GM12878 (cell line): Measurements from ENCODE around the gene HERPUD1. TPM values are rescaled to one million over a fixed set of nuclear protein-coding genes. Genes with fewer than 3 reads are reported as not detected.

Experiments used
- BRCA1 ChIP-seq: IDR thresholded peaks from 2 replicates; pipeline ENCODE4 v1.6.1; 2011; ENCODE audit warnings: low read depth, low read length, improper control_type of control experiment
- CHD4 ChIP-seq: fragments of 200-600 bp; sonication (generic); IDR thresholded peaks from 2 replicates; pipeline ENCODE4 v1.6.1; 2016; ENCODE audit warnings: mild to moderate bottlenecking
- CREB1 ChIP-seq: IDR thresholded peaks from 2 replicates; pipeline ENCODE4 v1.6.1; 2012; ENCODE audit warnings: low read depth, mild to moderate bottlenecking, inconsistent platforms
- JUND ChIP-seq: IDR thresholded peaks from 2 replicates; pipeline ENCODE4 v1.6.1; 2012; ENCODE audit warnings: low read depth, mild to moderate bottlenecking, low read length, improper control_type of control experiment, moderate library complexity
- NFXL1 ChIP-seq: fragments of 450-650 bp; IDR thresholded peaks from 2 replicates; pipeline ENCODE4 v1.6.1; 2017; ENCODE audit warnings: antibody characterized with exemption, mild to moderate bottlenecking, borderline replicate concordance
- NR2C2 ChIP-seq: IDR thresholded peaks from 2 replicates; pipeline ENCODE4 v1.6.1; 2011; ENCODE audit warnings: borderline replicate concordance, low read depth; ENCODE audit not compliant: control insufficient read depth, insufficient read length
- PML ChIP-seq: IDR thresholded peaks from 2 replicates; pipeline ENCODE4 v1.6.1; 2012; ENCODE audit warnings: low read length, inconsistent platforms
- POLR2AphosphoS5 ChIP-seq: IDR thresholded peaks from 2 replicates; pipeline ENCODE4 v1.6.1; 2011; ENCODE audit warnings: mild to moderate bottlenecking, low read length, inconsistent platforms
- RUNX3 ChIP-seq: IDR thresholded peaks from 2 replicates; pipeline ENCODE4 v1.6.1; 2012; ENCODE audit warnings: low read length, inconsistent platforms
- SMAD5 ChIP-seq: IDR thresholded peaks from 2 replicates; pipeline ENCODE4 v1.6.1; 2016; ENCODE audit warnings: antibody characterized with exemption, low read depth
- SPI1 ChIP-seq: IDR thresholded peaks from 2 replicates; pipeline ENCODE4 v1.6.1; 2011; ENCODE audit warnings: low read depth, mild to moderate bottlenecking, low read length, moderate library complexity, borderline replicate concordance; ENCODE audit not compliant: insufficient read depth
- TARDBP ChIP-seq: IDR thresholded peaks from 2 replicates; pipeline ENCODE4 v1.6.1; 2016; ENCODE audit warnings: borderline replicate concordance
- TCF7 ChIP-seq: IDR thresholded peaks from 2 replicates; pipeline ENCODE4 v1.6.1; 2014; ENCODE audit warnings: antibody characterized with exemption, borderline replicate concordance
- USF2 ChIP-seq: IDR thresholded peaks from 2 replicates; pipeline ENCODE4 v1.6.1; 2011; ENCODE audit warnings: low read depth, low read length, improper control_type of control experiment, borderline replicate concordance
- ZBED1 ChIP-seq: IDR thresholded peaks from 2 replicates; pipeline ENCODE4 v1.6.1; 2016; ENCODE audit warnings: borderline replicate concordance
- ZBTB33 ChIP-seq: fragments of 450-650 bp; IDR thresholded peaks from 2 replicates; pipeline ENCODE4 v1.6.1; 2017; ENCODE audit warnings: mild to moderate bottlenecking
- ZNF24 ChIP-seq: fragments of 450-650 bp; IDR thresholded peaks from 2 replicates; pipeline ENCODE4 v1.6.1; 2017; ENCODE audit warnings: antibody characterized with exemption, mild to moderate bottlenecking
- ZZZ3 ChIP-seq: IDR thresholded peaks from 2 replicates; pipeline ENCODE4 v1.6.1; 2011; ENCODE audit warnings: low read depth; ENCODE audit not compliant: control insufficient read depth, insufficient read length
- polyA plus RNA-seq, 11 experiments: library from polyadenylated mRNA; depleted of rRNA in 4 of 11; unstranded in 6 of 11; stranded (reverse) in 5 of 11; fragments of >200 nt; fragmentation: Nextera tagmentation in 4 of 11; fragmentation: Illumina TruSeq in 1 of 11; extraction: Ambion mirVana in 4 of 11; extraction: Trizol in 1 of 11; gene quantifications; 1 replicate in 1 of 11; 2 replicates in 10 of 11; pipeline versions ENCODE4 v1.2.1 to v1.2.3, GENCODE V29; 2011 to 2016; ENCODE audit warnings: inconsistent platforms in 2 of 11, missing spikeins in 2 of 11, low read depth in 1 of 11
- total RNA-seq, 4 experiments: library from RNA; depleted of rRNA in 3 of 4; stranded (reverse); fragments of >200 nt in 3 of 4; fragmentation: Illumina TruSeq in 1 of 4; extraction: Trizol in 1 of 4; gene quantifications; 2 replicates each; pipeline versions ENCODE4 v1.2.1 to v1.2.3, GENCODE V29; 2013 to 2021
- TF ChIP-seq, protein P1 (sequence below): fragments of 450-650 bp; IDR thresholded peaks from 2 replicates; pipeline ENCODE4 v1.6.1; 2017; ENCODE audit warnings: mild to moderate bottlenecking, low read depth, inconsistent platforms; ENCODE audit not compliant: poor library complexity, severe bottlenecking
- TF ChIP-seq, protein P2 (sequence below): fragments of 450-650 bp; formaldehyde crosslinking; IDR thresholded peaks from 2 replicates; pipeline ENCODE4 v1.5.0; 2022; ENCODE audit warnings: mild to moderate bottlenecking, missing genetic modification characterization
- TF ChIP-seq, protein P3 (sequence below): IDR thresholded peaks from 2 replicates; pipeline ENCODE4 v1.6.1; 2012; ENCODE audit warnings: low read length, inconsistent platforms

Gene HERPUD1
- total and polyA plus RNA-seq, 10 of the 15 experiments (the other 5 are each of a cell fraction or from before 2014, with no cell fraction given): 32.6 to 212 (median 122) TPM

DNA sequence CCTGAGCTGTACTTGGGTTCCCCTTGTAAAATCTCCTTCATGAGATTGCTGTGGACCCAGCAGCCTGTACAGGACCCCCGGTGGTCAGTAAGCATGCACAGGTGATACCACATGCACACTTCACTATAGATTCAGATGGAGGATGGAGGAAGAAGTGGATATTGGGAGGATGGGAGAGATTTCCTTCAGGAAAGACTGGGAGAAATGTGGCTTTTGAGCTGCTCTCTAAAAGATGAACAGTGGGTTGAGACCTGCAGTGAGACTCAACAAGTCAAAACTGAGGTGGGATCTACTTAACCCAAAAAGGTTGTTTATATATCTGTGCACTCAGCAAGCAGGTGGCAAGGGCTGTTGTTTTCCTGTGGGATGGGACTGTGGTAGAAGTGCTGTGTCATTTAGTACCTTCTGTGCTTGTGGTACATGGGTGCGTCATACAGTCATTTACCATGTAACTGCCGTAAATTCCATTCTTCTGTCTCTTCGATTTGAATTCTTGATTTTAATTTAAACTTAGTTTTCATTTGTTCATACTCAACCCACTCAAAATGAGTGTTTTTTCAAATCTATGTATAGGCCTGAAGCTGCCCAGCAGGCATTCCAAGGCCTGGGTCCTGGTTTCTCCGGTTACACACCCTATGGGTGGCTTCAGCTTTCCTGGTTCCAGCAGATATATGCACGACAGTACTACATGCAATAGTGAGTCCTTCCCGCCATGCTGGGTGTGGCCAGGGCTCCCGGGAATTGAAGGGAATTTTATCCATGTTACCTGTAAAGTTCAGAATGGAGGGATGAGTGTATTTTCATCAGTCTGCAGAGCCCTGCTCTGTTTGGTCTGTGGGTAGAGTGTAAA is 6.9 kb downstream of the HERPUD1 start (continued):
- TF ChIP-seq NFXL1 (no peak), SMAD5 (0 out of 2 replicates have a peak, but pooled peaks have one; percentile 21), ZBTB33 (no peak), ZNF24 (no peak), NR2C2 (no peak), JUND (no peak), TCF7 (no peak), PML (no peak), USF2 (no peak), TARDBP (no peak), CHD4 (no peak), POLR2AphosphoS5 (peak; percentile 91), RUNX3 (peak; percentile 75; the same call in 1 of the 2 replicates), BRCA1 (no peak), SPI1 (no peak), ZZZ3 (no peak), CREB1 (0 out of 2 replicates have a peak, but pooled peaks have one; percentile 53), ZBED1 (no peak)
- TF ChIP-seq, protein P1, sequence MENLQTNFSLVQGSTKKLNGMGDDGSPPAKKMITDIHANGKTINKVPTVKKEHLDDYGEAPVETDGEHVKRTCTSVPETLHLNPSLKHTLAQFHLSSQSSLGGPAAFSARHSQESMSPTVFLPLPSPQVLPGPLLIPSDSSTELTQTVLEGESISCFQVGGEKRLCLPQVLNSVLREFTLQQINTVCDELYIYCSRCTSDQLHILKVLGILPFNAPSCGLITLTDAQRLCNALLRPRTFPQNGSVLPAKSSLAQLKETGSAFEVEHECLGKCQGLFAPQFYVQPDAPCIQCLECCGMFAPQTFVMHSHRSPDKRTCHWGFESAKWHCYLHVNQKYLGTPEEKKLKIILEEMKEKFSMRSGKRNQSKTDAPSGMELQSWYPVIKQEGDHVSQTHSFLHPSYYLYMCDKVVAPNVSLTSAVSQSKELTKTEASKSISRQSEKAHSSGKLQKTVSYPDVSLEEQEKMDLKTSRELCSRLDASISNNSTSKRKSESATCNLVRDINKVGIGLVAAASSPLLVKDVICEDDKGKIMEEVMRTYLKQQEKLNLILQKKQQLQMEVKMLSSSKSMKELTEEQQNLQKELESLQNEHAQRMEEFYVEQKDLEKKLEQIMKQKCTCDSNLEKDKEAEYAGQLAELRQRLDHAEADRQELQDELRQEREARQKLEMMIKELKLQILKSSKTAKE: no peak
- TF ChIP-seq, protein P2, sequence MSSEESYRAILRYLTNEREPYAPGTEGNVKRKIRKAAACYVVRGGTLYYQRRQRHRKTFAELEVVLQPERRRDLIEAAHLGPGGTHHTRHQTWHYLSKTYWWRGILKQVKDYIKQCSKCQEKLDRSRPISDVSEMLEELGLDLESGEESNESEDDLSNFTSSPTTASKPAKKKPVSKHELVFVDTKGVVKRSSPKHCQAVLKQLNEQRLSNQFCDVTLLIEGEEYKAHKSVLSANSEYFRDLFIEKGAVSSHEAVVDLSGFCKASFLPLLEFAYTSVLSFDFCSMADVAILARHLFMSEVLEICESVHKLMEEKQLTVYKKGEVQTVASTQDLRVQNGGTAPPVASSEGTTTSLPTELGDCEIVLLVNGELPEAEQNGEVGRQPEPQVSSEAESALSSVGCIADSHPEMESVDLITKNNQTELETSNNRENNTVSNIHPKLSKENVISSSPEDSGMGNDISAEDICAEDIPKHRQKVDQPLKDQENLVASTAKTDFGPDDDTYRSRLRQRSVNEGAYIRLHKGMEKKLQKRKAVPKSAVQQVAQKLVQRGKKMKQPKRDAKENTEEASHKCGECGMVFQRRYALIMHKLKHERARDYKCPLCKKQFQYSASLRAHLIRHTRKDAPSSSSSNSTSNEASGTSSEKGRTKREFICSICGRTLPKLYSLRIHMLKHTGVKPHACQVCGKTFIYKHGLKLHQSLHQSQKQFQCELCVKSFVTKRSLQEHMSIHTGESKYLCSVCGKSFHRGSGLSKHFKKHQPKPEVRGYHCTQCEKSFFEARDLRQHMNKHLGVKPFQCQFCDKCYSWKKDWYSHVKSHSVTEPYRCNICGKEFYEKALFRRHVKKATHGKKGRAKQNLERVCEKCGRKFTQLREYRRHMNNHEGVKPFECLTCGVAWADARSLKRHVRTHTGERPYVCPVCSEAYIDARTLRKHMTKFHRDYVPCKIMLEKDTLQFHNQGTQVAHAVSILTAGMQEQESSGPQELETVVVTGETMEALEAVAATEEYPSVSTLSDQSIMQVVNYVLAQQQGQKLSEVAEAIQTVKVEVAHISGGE (CRISPR knock-in tag): no peak
- TF ChIP-seq, protein P3, sequence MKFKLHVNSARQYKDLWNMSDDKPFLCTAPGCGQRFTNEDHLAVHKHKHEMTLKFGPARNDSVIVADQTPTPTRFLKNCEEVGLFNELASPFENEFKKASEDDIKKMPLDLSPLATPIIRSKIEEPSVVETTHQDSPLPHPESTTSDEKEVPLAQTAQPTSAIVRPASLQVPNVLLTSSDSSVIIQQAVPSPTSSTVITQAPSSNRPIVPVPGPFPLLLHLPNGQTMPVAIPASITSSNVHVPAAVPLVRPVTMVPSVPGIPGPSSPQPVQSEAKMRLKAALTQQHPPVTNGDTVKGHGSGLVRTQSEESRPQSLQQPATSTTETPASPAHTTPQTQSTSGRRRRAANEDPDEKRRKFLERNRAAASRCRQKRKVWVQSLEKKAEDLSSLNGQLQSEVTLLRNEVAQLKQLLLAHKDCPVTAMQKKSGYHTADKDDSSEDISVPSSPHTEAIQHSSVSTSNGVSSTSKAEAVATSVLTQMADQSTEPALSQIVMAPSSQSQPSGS: peak; percentile 53
